HCT116 (cell line): ENCODE results near the gene NHLRC1. TPM values are rescaled to one million over a fixed set of nuclear protein-coding genes. Genes with fewer than 3 reads are reported as not detected.

ENCODE experiments used
- ATAC-seq: fragments of 200-7000 bp; cut with Tn5 transposase; 2 replicates; pipeline ENCODE4 v1.9.1; 2020; ENCODE audit warnings: mild to moderate bottlenecking, moderate library complexity
- BruUV-seq: library from RNA; stranded (reverse); fragments of 400-500 nt; replicated peaks from 2 replicates; lab custom pipeline; 2021; lab: Mats Ljungman, UMichigan
- CTCF ChIA-PET: fragments of 300-600 bp; sonication (Branson Sonifier 250); formaldehyde crosslinking; loops from one replicate; lab custom pipeline; 2021; ENCODE audit warnings: antibody characterized with exemption; lab: Charles Lee
- POLR2A ChIA-PET: fragments of 300-600, 350-600 bp; sonication (Branson Sonifier 250); formaldehyde crosslinking; loops from one replicate; lab custom pipeline; 2021; ENCODE audit warnings: antibody characterized with exemption; lab: Charles Lee
- RAD21 ChIA-PET, 2 experiments: fragments of 300-600 bp; sonication (Branson Sonifier 250); formaldehyde crosslinking; loops; one replicate each; lab custom pipeline; 2023; ENCODE audit warnings: low total read pairs in 2 of 2; ENCODE audit not compliant: uncharacterized antibody in 2 of 2, unreplicated experiment in 2 of 2, low non-redundant PET in 1 of 2; lab: Charles Lee
- DNase-seq: peaks from one replicate; pipeline ENCODE4 v3.0.0-alpha.2; 2010; ENCODE audit warnings: low read depth, low spot score
- H2AFZ ChIP-seq: fragments of 200-600 bp; shearing (Covaris generic), sonication (generic); 2 replicates; pipeline ENCODE4 v1.6.1; 2017; ENCODE audit warnings: low read depth, mixed run types, mixed read lengths, antibody characterized with exemption, low read length; ENCODE audit not compliant: poor library complexity, severe bottlenecking
- H3K27ac ChIP-seq: 2 replicates; pipeline ENCODE4 v1.5.1; 2012; ENCODE audit warnings: low read depth, low read length
- H3K27me3 ChIP-seq: fragments of 200-600 bp; sonication (generic); 2 replicates; pipeline ENCODE4 v1.6.1; 2016; ENCODE audit warnings: mixed run types, low read length, mixed read lengths; ENCODE audit not compliant: insufficient read depth
- H3K36me3 ChIP-seq, 2 experiments: fragments of 200-500 bp in 1 of 2; fragments of 200-600 bp in 1 of 2; sonication (Bioruptor generic) in 1 of 2; sonication (generic) in 1 of 2; 2 replicates each; pipeline versions ENCODE4 v1.5.1 to v1.6.1; 2014 to 2016; ENCODE audit warnings: low read length in 2 of 2, inconsistent platforms in 1 of 2, mixed read lengths in 1 of 2, mixed run types in 1 of 2; ENCODE audit not compliant: insufficient read depth in 2 of 2, control insufficient read depth in 1 of 2
- H3K4me1 ChIP-seq, 2 experiments: fragments of 200-600 bp in 1 of 2; sonication (generic) in 1 of 2; 2 replicates each; pipeline versions ENCODE4 v1.5.1 to v1.6.1; 2012 to 2017; ENCODE audit warnings: low read length in 2 of 2, inconsistent platforms in 1 of 2, mild to moderate bottlenecking in 1 of 2, mixed read lengths in 1 of 2, mixed run types in 1 of 2, moderate library complexity in 1 of 2; ENCODE audit not compliant: insufficient read depth in 2 of 2, control insufficient read depth in 1 of 2
- H3K4me2 ChIP-seq: fragments of 200-600 bp; sonication (generic); 2 replicates; pipeline ENCODE4 v1.6.1; 2017; ENCODE audit warnings: mixed run types, low read length, mixed read lengths
- H3K4me3 ChIP-seq, 2 experiments: fragments of 200-600 bp in 1 of 2; sonication (generic) in 1 of 2; replicated peaks in 1 of 2; 2 replicates each; pipeline ENCODE4 v1.5.1; 2011 to 2016; ENCODE audit warnings: low read length in 2 of 2, control low read depth in 1 of 2, low read depth in 1 of 2, mild to moderate bottlenecking in 1 of 2, mixed read lengths in 1 of 2, mixed run types in 1 of 2
- H3K79me2 ChIP-seq: fragments of 200-600 bp; sonication (generic); 2 replicates; pipeline ENCODE4 v1.6.1; 2017; ENCODE audit warnings: mild to moderate bottlenecking, mixed run types, low read length, moderate library complexity, mixed read lengths; ENCODE audit not compliant: insufficient read depth
- H3K9ac ChIP-seq: fragments of 200-600 bp; sonication (generic); 2 replicates; pipeline ENCODE4 v1.6.1; 2016; ENCODE audit warnings: low read length, mixed read lengths
- H3K9me2 ChIP-seq: fragments of 200-600 bp; sonication (generic), shearing (Covaris generic); 2 replicates; pipeline ENCODE4 v1.6.1; 2017; ENCODE audit warnings: mixed run types, mild to moderate bottlenecking, moderate library complexity; ENCODE audit not compliant: insufficient read depth
- H3K9me3 ChIP-seq, 2 experiments: fragments of 200-500 bp in 1 of 2; fragments of 200-600 bp in 1 of 2; sonication (Bioruptor generic) in 1 of 2; sonication (generic) in 1 of 2; 2 replicates each; pipeline ENCODE4 v1.6.1; 2014 to 2017; ENCODE audit warnings: low read length in 2 of 2, mixed read lengths in 2 of 2, inconsistent platforms in 1 of 2, low read depth in 1 of 2, mild to moderate bottlenecking in 1 of 2, mixed run types in 1 of 2, moderate library complexity in 1 of 2; ENCODE audit not compliant: control insufficient read depth in 1 of 2, insufficient read depth in 1 of 2
- H4K20me1 ChIP-seq: fragments of 200-600 bp; sonication (generic), shearing (Covaris generic); 2 replicates; pipeline ENCODE4 v1.6.1; 2017; ENCODE audit warnings: mixed run types, mild to moderate bottlenecking, moderate library complexity; ENCODE audit not compliant: insufficient read depth
- ATF3 ChIP-seq: IDR thresholded peaks from 2 replicates; pipeline ENCODE4 v1.6.1; 2012
- intact Hi-C: fragments of 100-400 bp; cut with micrococcal nuclease; formaldehyde crosslinking; loops from 2 replicates; pipeline ENCODE4 v1.10.0; 2022
- total RNA-seq: library from RNA; stranded (reverse); gene quantifications from one replicate; pipeline ENCODE4 v1.2.1, GENCODE V29; 2021; ENCODE audit not compliant: unreplicated experiment
- TF ChIP-seq, protein P1 (sequence below), 3 experiments: fragments of 200-600 bp in 1 of 3; sonication (generic) in 1 of 3; IDR thresholded peaks in 2 of 3; conservative IDR thresholded peaks in 1 of 3; 2 replicates each; pipeline ENCODE4 v1.5.1; 2012 to 2017; ENCODE audit warnings: low read depth in 2 of 3, low read length in 2 of 3, antibody characterized with exemption in 1 of 3, borderline replicate concordance in 1 of 3, control low read depth in 1 of 3, mild to moderate bottlenecking in 1 of 3, mixed read lengths in 1 of 3, mixed run types in 1 of 3, moderate library complexity in 1 of 3; ENCODE audit not compliant: insufficient read depth in 1 of 3

The NHLRC1 gene
- total RNA-seq, 1 experiment from 2014 or later: not detected

DNA sequence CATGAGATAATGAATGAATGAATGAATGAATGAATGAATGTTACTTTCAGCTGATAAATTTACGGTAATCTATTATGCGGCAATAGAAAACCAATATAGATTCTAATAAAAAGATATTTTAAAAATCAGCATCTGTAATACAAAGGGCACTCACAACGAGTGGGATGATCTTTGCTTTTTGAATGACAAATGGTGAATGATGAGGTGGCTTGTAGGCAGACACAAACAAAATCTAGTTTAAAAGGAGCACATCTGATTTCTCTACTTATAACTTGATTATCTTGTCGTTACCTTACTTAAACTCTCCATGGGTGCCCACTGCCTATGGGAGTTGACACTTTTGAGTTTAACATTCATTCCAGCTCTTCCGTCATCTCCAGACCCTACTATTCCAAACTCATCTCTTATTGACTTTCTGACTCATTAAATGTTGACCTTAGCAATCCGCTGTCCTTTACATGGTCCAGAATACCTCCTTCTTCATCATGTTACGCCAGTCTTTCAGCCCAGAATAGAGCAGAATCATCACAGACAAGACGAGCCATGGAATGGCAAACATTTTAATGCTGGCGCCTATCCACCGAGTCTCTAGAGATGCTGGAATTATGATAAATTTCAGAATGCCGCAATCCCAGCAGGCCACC is 41.3 kb downstream of the NHLRC1 start:
- POLR2A ChIA-PET: no interaction called here
- ATAC-seq: no peak
- H3K4me2 ChIP-seq: no peak overlapping the region
- H3K79me2 ChIP-seq: no peaks in the 10 kb centered on the region
- no peak overlapping the region for H3K4me3 ChIP-seq
- CTCF ChIA-PET: no interaction called here
- intact Hi-C loops: no loop called here
- RAD21 ChIA-PET: no interaction called here
- H3K27ac ChIP-seq: no peak overlapping the region
- H3K27me3 ChIP-seq: no peaks in the 10 kb centered on the region
- no peak overlapping the region for H3K9ac ChIP-seq
- H3K36me3 ChIP-seq: no peaks in the 10 kb centered on the region
- H3K9me2 ChIP-seq: no peaks in the 10 kb centered on the region
- H4K20me1 ChIP-seq: no peaks in the 10 kb centered on the region
- H2AFZ ChIP-seq: no peak overlapping the region
- BruUV-seq: no TSS peak
- no peaks in the 10 kb centered on the region for H3K9me3 ChIP-seq
- no peak for TF ChIP-seq ATF3
- H3K4me1 ChIP-seq: no peaks in the 10 kb centered on the region
- no peak for DNase-seq

GRCh38 chr6:18080544-18080943 is 41.9 kb downstream of the NHLRC1 start:
- TF ChIP-seq, protein P1, sequence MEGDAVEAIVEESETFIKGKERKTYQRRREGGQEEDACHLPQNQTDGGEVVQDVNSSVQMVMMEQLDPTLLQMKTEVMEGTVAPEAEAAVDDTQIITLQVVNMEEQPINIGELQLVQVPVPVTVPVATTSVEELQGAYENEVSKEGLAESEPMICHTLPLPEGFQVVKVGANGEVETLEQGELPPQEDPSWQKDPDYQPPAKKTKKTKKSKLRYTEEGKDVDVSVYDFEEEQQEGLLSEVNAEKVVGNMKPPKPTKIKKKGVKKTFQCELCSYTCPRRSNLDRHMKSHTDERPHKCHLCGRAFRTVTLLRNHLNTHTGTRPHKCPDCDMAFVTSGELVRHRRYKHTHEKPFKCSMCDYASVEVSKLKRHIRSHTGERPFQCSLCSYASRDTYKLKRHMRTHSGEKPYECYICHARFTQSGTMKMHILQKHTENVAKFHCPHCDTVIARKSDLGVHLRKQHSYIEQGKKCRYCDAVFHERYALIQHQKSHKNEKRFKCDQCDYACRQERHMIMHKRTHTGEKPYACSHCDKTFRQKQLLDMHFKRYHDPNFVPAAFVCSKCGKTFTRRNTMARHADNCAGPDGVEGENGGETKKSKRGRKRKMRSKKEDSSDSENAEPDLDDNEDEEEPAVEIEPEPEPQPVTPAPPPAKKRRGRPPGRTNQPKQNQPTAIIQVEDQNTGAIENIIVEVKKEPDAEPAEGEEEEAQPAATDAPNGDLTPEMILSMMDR (IDR thresholded peaks at IDR 0.05 in 2 of 3, conservative IDR thresholded peaks at IDR 0.05 in 1 of 3; ENCODE audit: borderline replicate concordance in 1 of 3, insufficient read depth in 1 of 3, low read depth in 2 of 3, low read length in 2 of 3): no peak
- TF ChIP-seq, all 23 proteins: peak for 0
- no peak for ATAC-seq
- CTCF ChIA-PET: no interaction called here

More at GRCh38 chr6:18080544-18080943, 41.9 kb downstream of the NHLRC1 start:
- BruUV-seq: no TSS peak
- no peak overlapping the region for H3K9ac ChIP-seq
- no peaks in the 10 kb centered on the region for H3K4me1 ChIP-seq
- no peak overlapping the region for H3K27ac ChIP-seq
- no peak overlapping the region for H3K4me3 ChIP-seq
- ChIA-PET POLR2A (no interaction called here), RAD21 (no interaction called here)
- H3K4me2 ChIP-seq: no peak overlapping the region
- H3K9me2 ChIP-seq: no peaks in the 10 kb centered on the region
- H3K9me3 ChIP-seq: 0 out of 4 replicates have a peak, but pooled peaks cover 0 to 1% of the 10 kb centered on the region in 2 experiments
- no peak overlapping the region for H2AFZ ChIP-seq
- no peaks in the 10 kb centered on the region for H3K36me3 ChIP-seq
- no peaks in the 10 kb centered on the region for H4K20me1 ChIP-seq
- H3K79me2 ChIP-seq: no peaks in the 10 kb centered on the region
- intact Hi-C loops: no loop called here
- H3K27me3 ChIP-seq: no peaks in the 10 kb centered on the region
- DNase-seq: no peak
